Measurements from ENCODE around the gene LMO1. TPM values are rescaled to one million over a fixed set of nuclear protein-coding genes. Genes with fewer than 3 reads are reported as not detected.

Gene LMO1
- total and polyA plus RNA-seq, 9 of the 15 experiments (the other 6 are each of a cell fraction or from before 2014, with no cell fraction given), result not detected

GRCh38 chr11:8259306-8259959 is 4.2 kb downstream of the LMO1 start:
- ATAC-seq (no peak), FAIRE-seq (no peak), DNase-seq (ENCODE audit: extremely low read depth in 1 of 4, low spot score in 3 of 4) (no peak)
- Histone ChIP-seq H3K9me3 (replicated peaks; ENCODE audit: control insufficient read depth, insufficient read depth, low read depth, low read length) (no peaks in the 10 kb centered on the region), H3K27me3 (ENCODE audit: control insufficient read depth in 2 of 2, insufficient read depth in 2 of 2, low read length in 2 of 2) (peaks cover 22 to 73% of the 10 kb centered on the region in 2 experiments; a peak in 4 of 5 replicates), H3K9ac (ENCODE audit: insufficient read depth in 1 of 2, low read depth in 2 of 2, low read length in 2 of 2) (no peak overlapping the region), H3K4me2 (ENCODE audit: insufficient read depth, low read length) (no peak overlapping the region), H3K79me2 (ENCODE audit: control insufficient read depth, insufficient read depth, low read length) (no peaks in the 10 kb centered on the region), H2AFZ (ENCODE audit: low read depth, low read length) (no peak overlapping the region), H3K4me3 (no peak overlapping the region), H3K9me1 (ENCODE audit: control insufficient read depth, insufficient read depth, low read length) (no peaks in the 10 kb centered on the region), H3K27ac (ENCODE audit: extremely low read depth, low read depth, low read length) (no peak overlapping the region), H3K36me3 (ENCODE audit: control insufficient read depth, insufficient read depth, low read length) (no peaks in the 10 kb centered on the region), H4K20me1 (replicated peaks; ENCODE audit: control insufficient read depth, insufficient read depth, low read length) (peaks cover 3% of the 10 kb centered on the region; the same call in 1 of the 2 replicates), H3K4me1 (replicated peaks in 1 of 2; ENCODE audit: control insufficient read depth in 2 of 2, insufficient read depth in 2 of 2, low read length in 2 of 2) (peaks cover 0 to 3% of the 10 kb centered on the region in 2 experiments; a peak in 1 of 5 replicates)
- CTCF ChIA-PET (ENCODE audit: low intra/inter-chr PET ratio), result no interaction called here
- intact Hi-C loops (cut with micrococcal nuclease), result no loop called here
- BruUV-seq (replicated peaks), result no TSS peak
- in situ Hi-C loops (cut with MboI), result no loop called here
- WGBS (ENCODE audit: insufficient coverage, low coverage, missing lambda C conversion rate), result 2% methylated on average over 10 of the region's 11 CpGs
- POLR2A ChIA-PET, result interaction anchor here (0.7 kb wide), 1 partner anchor 11 kb away, joined by 4 read pairs; no protein-coding TSS in a partner anchor
- TF ChIP-seq ZBTB43 (CRISPR knock-in tag; IDR thresholded peaks at IDR 0.05), result no peak
- TF ChIP-seq ELK1 (CRISPR knock-in tag; IDR thresholded peaks at IDR 0.05), result no peak
- TF ChIP-seq FOSL1 (tag; conservative IDR thresholded peaks at IDR 0.05), result no peak
- TF ChIP-seq ZSCAN32 (CRISPR knock-in tag; IDR thresholded peaks at IDR 0.05), result no peak
- no peak for TF ChIP-seq TAF15 (IDR thresholded peaks at IDR 0.05; ENCODE audit: low read depth, low read length)
- TF ChIP-seq BRD9 (IDR thresholded peaks at IDR 0.05; ENCODE audit: low read depth, partially characterized antibody), result no peak
- no peak for TF ChIP-seq ID3 (CRISPR knock-in tag; IDR thresholded peaks at IDR 0.05)
- TF ChIP-seq ID3 (tag; IDR thresholded peaks at IDR 0.05), result no peak
- TF ChIP-seq STAT6 (CRISPR knock-in tag; IDR thresholded peaks at IDR 0.05), result no peak
- no peak for TF ChIP-seq GTF3C2 (IDR thresholded peaks at IDR 0.05; ENCODE audit: borderline replicate concordance, extremely low read depth, insufficient read length)
- no peak for TF ChIP-seq ADNP (tag; IDR thresholded peaks at IDR 0.05)
- TF ChIP-seq SLC30A9 (CRISPR knock-in tag; IDR thresholded peaks at IDR 0.05), result no peak
- no peak for TF ChIP-seq KDM1A (IDR thresholded peaks at IDR 0.05)
- TF ChIP-seq SMAD2 (IDR thresholded peaks at IDR 0.05; ENCODE audit: low read depth, low read length), result no peak
